ENCODE results near the gene AACS.

The AACS gene, protein sequence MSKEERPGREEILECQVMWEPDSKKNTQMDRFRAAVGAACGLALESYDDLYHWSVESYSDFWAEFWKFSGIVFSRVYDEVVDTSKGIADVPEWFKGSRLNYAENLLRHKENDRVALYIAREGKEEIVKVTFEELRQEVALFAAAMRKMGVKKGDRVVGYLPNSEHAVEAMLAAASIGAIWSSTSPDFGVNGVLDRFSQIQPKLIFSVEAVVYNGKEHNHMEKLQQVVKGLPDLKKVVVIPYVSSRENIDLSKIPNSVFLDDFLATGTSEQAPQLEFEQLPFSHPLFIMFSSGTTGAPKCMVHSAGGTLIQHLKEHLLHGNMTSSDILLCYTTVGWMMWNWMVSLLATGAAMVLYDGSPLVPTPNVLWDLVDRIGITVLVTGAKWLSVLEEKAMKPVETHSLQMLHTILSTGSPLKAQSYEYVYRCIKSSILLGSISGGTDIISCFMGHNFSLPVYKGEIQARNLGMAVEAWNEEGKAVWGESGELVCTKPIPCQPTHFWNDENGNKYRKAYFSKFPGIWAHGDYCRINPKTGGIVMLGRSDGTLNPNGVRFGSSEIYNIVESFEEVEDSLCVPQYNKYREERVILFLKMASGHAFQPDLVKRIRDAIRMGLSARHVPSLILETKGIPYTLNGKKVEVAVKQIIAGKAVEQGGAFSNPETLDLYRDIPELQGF

DNA sequence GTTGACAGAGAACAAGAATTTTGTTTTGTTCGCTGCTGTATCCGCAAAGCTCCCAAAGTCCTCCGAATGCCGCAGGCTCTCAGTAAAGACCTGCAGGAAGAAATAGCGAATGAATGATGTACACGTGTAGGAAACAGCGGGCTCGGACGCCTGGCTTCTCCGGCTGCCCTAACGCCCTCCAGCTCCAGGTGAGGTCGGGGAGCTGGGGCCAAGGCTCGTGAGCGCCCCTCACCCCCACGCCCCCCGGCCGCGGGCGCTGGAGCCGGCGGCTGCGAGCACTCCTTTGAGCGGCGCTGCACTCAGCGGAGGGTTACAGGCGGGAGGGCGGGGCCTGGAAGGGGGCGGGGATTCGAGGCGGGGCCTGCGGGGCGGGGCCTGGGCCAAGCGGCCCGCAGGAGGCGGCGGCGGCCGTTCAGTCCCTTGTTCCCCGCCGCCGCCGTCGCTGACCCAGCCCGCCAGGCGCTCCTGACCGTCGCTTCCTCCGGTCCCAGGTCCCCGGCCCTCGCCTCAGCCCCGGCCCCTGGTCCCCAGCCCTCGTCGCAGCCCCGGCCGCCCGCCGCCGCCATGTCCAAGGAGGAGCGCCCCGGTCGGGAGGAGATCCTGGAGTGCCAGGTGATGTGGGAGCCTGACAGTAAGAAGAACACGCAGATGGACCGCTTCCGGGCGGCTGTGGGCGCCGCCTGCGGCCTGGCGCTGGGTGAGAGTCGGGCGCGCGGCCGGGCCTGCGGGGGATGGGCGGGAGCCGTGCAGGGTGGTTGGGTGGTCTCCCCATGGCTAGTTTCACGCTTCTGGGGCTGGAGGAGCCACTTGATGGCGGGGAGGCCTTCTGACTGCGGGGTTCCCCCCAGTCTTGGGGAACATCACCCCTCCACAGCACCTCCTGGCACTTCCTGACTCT is at the start of gene AACS:
TSS of gene AACS (plus strand) at position 415 of the 898 bp plus-strand sequence. CDS start at position 565, 150 bp downstream.
- Histone ChIP-seq H3K36me3 (ENCODE audit: low read depth) (no peaks in the 10 kb centered on the region), H3K4me3 (ENCODE audit: severe bottlenecking) (peak within 1 kb of the TSS; percentile 67), H3K4me1 (ENCODE audit: insufficient read depth, poor library complexity, severe bottlenecking) (no peaks in the 10 kb centered on the region), H3K27me3 (ENCODE audit: insufficient read depth, poor library complexity, severe bottlenecking) (no peaks in the 10 kb centered on the region), H3K9me3 (ENCODE audit: severe bottlenecking) (no peaks in the 10 kb centered on the region), H3K27ac (ENCODE audit: poor library complexity, severe bottlenecking) (peak within 1 kb of the TSS; percentile 19)
- no peak for DNase-seq (ENCODE audit: low spot score)
- peak; percentile 89 for ATAC-seq (ENCODE audit: low read depth)
- TF ChIP-seq CTCF (IDR thresholded peaks at IDR 0.05; ENCODE audit: poor library complexity, severe bottlenecking): no peak

- Histone ChIP-seq H3K9me3 (ENCODE audit: severe bottlenecking) (no peaks in the 10 kb centered on the region), H3K27me3 (ENCODE audit: insufficient read depth, poor library complexity, severe bottlenecking) (no peaks in the 10 kb centered on the region), H3K4me3 (ENCODE audit: severe bottlenecking) (no peak overlapping the region), H3K4me1 (ENCODE audit: insufficient read depth, poor library complexity, severe bottlenecking) (no peaks in the 10 kb centered on the region), H3K27ac (ENCODE audit: poor library complexity, severe bottlenecking) (no peak overlapping the region), H3K36me3 (ENCODE audit: low read depth) (peaks cover 15% of the 10 kb centered on the region; the same call in 1 of the 2 replicates)
- no peak for TF ChIP-seq CTCF (IDR thresholded peaks at IDR 0.05; ENCODE audit: poor library complexity, severe bottlenecking)
- ATAC-seq (ENCODE audit: low read depth) (no peak), DNase-seq (ENCODE audit: low spot score) (no peak)
Observed at GRCh38 chr12:125015680-125016310, 49.4 kb upstream of the AACS start.

GRCh38 chr12:125017801-125018200 is 47.4 kb upstream of the AACS start:
- no peaks in the 10 kb centered on the region for H3K27me3 ChIP-seq (ENCODE audit: insufficient read depth, poor library complexity, severe bottlenecking)
- no peak for ATAC-seq (ENCODE audit: low read depth)
- no peak overlapping the region for H3K4me3 ChIP-seq (ENCODE audit: severe bottlenecking)
- no peak for TF ChIP-seq CTCF (IDR thresholded peaks at IDR 0.05; ENCODE audit: poor library complexity, severe bottlenecking)
- DNase-seq (ENCODE audit: low spot score): no peak
- H3K9me3 ChIP-seq (ENCODE audit: severe bottlenecking): no peaks in the 10 kb centered on the region
- H3K36me3 ChIP-seq (ENCODE audit: low read depth): peaks cover 21% of the 10 kb centered on the region; the same call in 1 of the 2 replicates
- H3K4me1 ChIP-seq (ENCODE audit: insufficient read depth, poor library complexity, severe bottlenecking): no peaks in the 10 kb centered on the region
- H3K27ac ChIP-seq (ENCODE audit: poor library complexity, severe bottlenecking): no peak overlapping the region

- Histone ChIP-seq H3K9me3 (ENCODE audit: severe bottlenecking) (no peaks in the 10 kb centered on the region), H3K4me3 (ENCODE audit: severe bottlenecking) (no peak overlapping the region), H3K27ac (ENCODE audit: poor library complexity, severe bottlenecking) (no peak overlapping the region), H3K4me1 (ENCODE audit: insufficient read depth, poor library complexity, severe bottlenecking) (no peaks in the 10 kb centered on the region), H3K36me3 (ENCODE audit: low read depth) (peaks cover 23% of the 10 kb centered on the region; the same call in 1 of the 2 replicates), H3K27me3 (ENCODE audit: insufficient read depth, poor library complexity, severe bottlenecking) (no peaks in the 10 kb centered on the region)
- no peak for TF ChIP-seq CTCF (IDR thresholded peaks at IDR 0.05; ENCODE audit: poor library complexity, severe bottlenecking)
- no peak for DNase-seq (ENCODE audit: low spot score)
- no peak for ATAC-seq (ENCODE audit: low read depth)
Observed at GRCh38 chr12:125018356-125018755, 46.9 kb upstream of the AACS start.

Data from RWPE2 (cell line).